ENCODE results near the gene LIN52.

LIN52 gene

GRCh38 chr14:74179856-74180255 is 95.1 kb downstream of the LIN52 start:
- in situ Hi-C loops (cut with MboI; ENCODE audit: low sequenced_read_pairs) = no loop called here

GRCh38 chr14:74190927-74191575 is 106.3 kb downstream of the LIN52 start:
- in situ Hi-C loops (cut with MboI; ENCODE audit: low sequenced_read_pairs) = no loop called here

- in situ Hi-C loops (cut with MboI; ENCODE audit: low sequenced_read_pairs) = no loop called here
Measured at GRCh38 chr14:74194506-74195274, 109.9 kb downstream of the LIN52 start.

- in situ Hi-C loops (cut with MboI; ENCODE audit: low sequenced_read_pairs) = no loop called here
Measured at GRCh38 chr14:74195623-74196022, 110.9 kb downstream of the LIN52 start.

GRCh38 chr14:74198441-74199234 is 113.9 kb downstream of the LIN52 start:
- in situ Hi-C loops (cut with MboI; ENCODE audit: low sequenced_read_pairs) = no loop called here

GRCh38 chr14:74202113-74202512 is 117.4 kb downstream of the LIN52 start:
- in situ Hi-C loops (cut with MboI; ENCODE audit: low sequenced_read_pairs) = no loop called here

GRCh38 chr14:74203639-74204038 is 118.9 kb downstream of the LIN52 start:
- in situ Hi-C loops (cut with MboI; ENCODE audit: low sequenced_read_pairs) = no loop called here

- in situ Hi-C loops (cut with MboI; ENCODE audit: low sequenced_read_pairs) = no loop called here
Measured at GRCh38 chr14:74204491-74204890, 119.7 kb downstream of the LIN52 start.

- in situ Hi-C loops (cut with MboI; ENCODE audit: low sequenced_read_pairs) = no loop called here
Measured at GRCh38 chr14:74205882-74206281, 121.1 kb downstream of the LIN52 start.

- in situ Hi-C loops (cut with MboI; ENCODE audit: low sequenced_read_pairs) = no loop called here
Measured at GRCh38 chr14:74207943-74208342, 123.2 kb downstream of the LIN52 start.

GRCh38 chr14:74208642-74209041 is 123.9 kb downstream of the LIN52 start:
- in situ Hi-C loops (cut with MboI; ENCODE audit: low sequenced_read_pairs) = no loop called here

GRCh38 chr14:74211945-74212580 is 127.3 kb downstream of the LIN52 start:
- in situ Hi-C loops (cut with MboI; ENCODE audit: low sequenced_read_pairs) = no loop called here

- in situ Hi-C loops (cut with MboI; ENCODE audit: low sequenced_read_pairs) = no loop called here
Measured at GRCh38 chr14:74213907-74214803, 129.4 kb downstream of the LIN52 start.

- in situ Hi-C loops (cut with MboI; ENCODE audit: low sequenced_read_pairs) = no loop called here
Measured at GRCh38 chr14:74216671-74217070, 131.9 kb downstream of the LIN52 start.

GRCh38 chr14:74217672-74218448 is 133.1 kb downstream of the LIN52 start:
- in situ Hi-C loops (cut with MboI; ENCODE audit: low sequenced_read_pairs) = no loop called here

GRCh38 chr14:74218462-74218861 is 133.7 kb downstream of the LIN52 start:
- in situ Hi-C loops (cut with MboI; ENCODE audit: low sequenced_read_pairs) = no loop called here

- in situ Hi-C loops (cut with MboI; ENCODE audit: low sequenced_read_pairs) = no loop called here
Measured at GRCh38 chr14:74219277-74220205, 134.8 kb downstream of the LIN52 start.

GRCh38 chr14:74220991-74221390 is 136.2 kb downstream of the LIN52 start:
- in situ Hi-C loops (cut with MboI; ENCODE audit: low sequenced_read_pairs) = no loop called here

Measured in hTERT RPE-1 (cell line).